Parathyroid adenoma (tissue), 2 donors: Measurements from ENCODE around the gene FN3KRP.

Experiments
- H2AFZ ChIP-seq: fragments of 300-600 bp; sonication (generic); one replicate; pipeline ENCODE4 v1.7.0; 2017; ENCODE audit warnings: antibody characterized with exemption, mild to moderate bottlenecking
- H3K27ac ChIP-seq: fragments of 300-600 bp; sonication (generic); one replicate; pipeline ENCODE4 v1.7.0; 2017
- H3K27me3 ChIP-seq: fragments of 300-600 bp; sonication (generic); one replicate; pipeline ENCODE4 v1.7.0; 2017; ENCODE audit warnings: low read length; ENCODE audit not compliant: control insufficient read depth, insufficient read depth
- H3K36me3 ChIP-seq: fragments of 300-600 bp; sonication (generic); one replicate; pipeline ENCODE4 v1.7.0; 2017; ENCODE audit warnings: low read length; ENCODE audit not compliant: control insufficient read depth, insufficient read depth
- H3K4me1 ChIP-seq: fragments of 300-600 bp; sonication (generic); one replicate; pipeline ENCODE4 v1.7.0; 2017; ENCODE audit warnings: control low read depth
- H3K4me2 ChIP-seq: fragments of 300-600 bp; sonication (generic); one replicate; pipeline ENCODE4 v1.7.0; 2017; ENCODE audit warnings: low read length
- H3K4me3 ChIP-seq: fragments of 300-600 bp; sonication (generic); one replicate; pipeline ENCODE4 v1.7.0; 2017; ENCODE audit warnings: low read depth, low read length
- H3K79me2 ChIP-seq: fragments of 300-600 bp; sonication (generic); one replicate; pipeline ENCODE4 v1.7.0; 2017; ENCODE audit warnings: control low read depth
- H3K9ac ChIP-seq: fragments of 300-600 bp; sonication (generic); one replicate; pipeline ENCODE4 v1.7.0; 2017; ENCODE audit warnings: mild to moderate bottlenecking
- H3K9me3 ChIP-seq: fragments of 300-600 bp; sonication (generic); one replicate; pipeline ENCODE4 v1.7.0; 2017; ENCODE audit warnings: low read length; ENCODE audit not compliant: control insufficient read depth
- TF ChIP-seq, protein P1 (sequence below): fragments of 300-600 bp; sonication (generic); IDR thresholded peaks from one replicate; pipeline ENCODE4 v1.7.0; 2017; ENCODE audit warnings: antibody characterized with exemption, mild to moderate bottlenecking
- donor health status: primary hyperparathyroidism.

The FN3KRP gene

DNA sequence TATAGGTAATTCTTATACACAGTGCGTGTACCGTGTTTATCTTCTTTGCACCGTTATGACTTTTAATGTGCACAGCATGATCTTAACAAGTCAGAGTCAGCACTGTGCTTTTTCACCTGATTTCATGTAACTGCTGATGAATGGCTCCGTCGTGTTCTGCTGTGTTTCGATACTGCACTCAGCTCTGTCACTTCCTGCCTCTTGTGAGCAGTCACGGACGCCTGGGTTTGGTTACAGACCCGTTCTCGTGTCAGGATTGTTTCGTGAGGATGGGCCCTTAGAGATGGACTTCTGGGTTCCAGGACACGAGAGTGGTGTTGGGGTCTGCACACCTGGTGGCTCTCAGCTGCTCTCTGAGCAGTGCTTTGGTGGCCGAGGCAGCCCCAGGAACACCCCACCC, 59.9 kb downstream of the FN3KRP start:
- H3K4me2 ChIP-seq = no peak overlapping the region
- no peaks in the 10 kb centered on the region for H3K9me3 ChIP-seq
- H3K27ac ChIP-seq = no peak overlapping the region
- no peak overlapping the region for H3K4me3 ChIP-seq
- peaks cover 19% of the 10 kb centered on the region for H3K79me2 ChIP-seq
- H3K4me1 ChIP-seq = peaks cover 4% of the 10 kb centered on the region
- no peaks in the 10 kb centered on the region for H3K36me3 ChIP-seq
- H3K27me3 ChIP-seq = no peaks in the 10 kb centered on the region
- H2AFZ ChIP-seq = no peak overlapping the region
- H3K9ac ChIP-seq = no peak overlapping the region
- TF ChIP-seq, protein P1, sequence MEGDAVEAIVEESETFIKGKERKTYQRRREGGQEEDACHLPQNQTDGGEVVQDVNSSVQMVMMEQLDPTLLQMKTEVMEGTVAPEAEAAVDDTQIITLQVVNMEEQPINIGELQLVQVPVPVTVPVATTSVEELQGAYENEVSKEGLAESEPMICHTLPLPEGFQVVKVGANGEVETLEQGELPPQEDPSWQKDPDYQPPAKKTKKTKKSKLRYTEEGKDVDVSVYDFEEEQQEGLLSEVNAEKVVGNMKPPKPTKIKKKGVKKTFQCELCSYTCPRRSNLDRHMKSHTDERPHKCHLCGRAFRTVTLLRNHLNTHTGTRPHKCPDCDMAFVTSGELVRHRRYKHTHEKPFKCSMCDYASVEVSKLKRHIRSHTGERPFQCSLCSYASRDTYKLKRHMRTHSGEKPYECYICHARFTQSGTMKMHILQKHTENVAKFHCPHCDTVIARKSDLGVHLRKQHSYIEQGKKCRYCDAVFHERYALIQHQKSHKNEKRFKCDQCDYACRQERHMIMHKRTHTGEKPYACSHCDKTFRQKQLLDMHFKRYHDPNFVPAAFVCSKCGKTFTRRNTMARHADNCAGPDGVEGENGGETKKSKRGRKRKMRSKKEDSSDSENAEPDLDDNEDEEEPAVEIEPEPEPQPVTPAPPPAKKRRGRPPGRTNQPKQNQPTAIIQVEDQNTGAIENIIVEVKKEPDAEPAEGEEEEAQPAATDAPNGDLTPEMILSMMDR = no peak
